K562 (cell line): ENCODE data around the gene DYNLT2. TPM values are rescaled to one million over a fixed set of nuclear protein-coding genes. Genes with fewer than 3 reads are reported as not detected.

Experiments used
- CAMTA2 ChIP-seq: fragments of 250-450 bp; sonication (Bioruptor Pico); conservative IDR thresholded peaks from 2 replicates; pipeline ENCODE4 v1.5.1; 2022
- CXXC5 ChIP-seq: fragments of 250-450 bp; sonication (Bioruptor Pico); IDR thresholded peaks from 2 replicates; pipeline ENCODE4 v1.8.0; 2022; ENCODE audit warnings: inconsistent platforms, mild to moderate bottlenecking, moderate library complexity
- FOXA3 ChIP-seq, 2 experiments: fragments of 450-650 bp in 1 of 2; sonication (generic) in 1 of 2; formaldehyde crosslinking; IDR thresholded peaks in 1 of 2; conservative IDR thresholded peaks in 1 of 2; 2 replicates each; pipeline versions ENCODE4 v1.4.0 to v1.8.0; 2020 to 2022; ENCODE audit warnings: mild to moderate bottlenecking in 2 of 2, missing genetic modification reagents in 1 of 2
- HNRNPLL ChIP-seq: fragments of 200-400 bp; formaldehyde crosslinking; IDR thresholded peaks from 2 replicates; pipeline ENCODE4 v1.6.1; 2017; ENCODE audit warnings: low read length, low read depth, mild to moderate bottlenecking; ENCODE audit not compliant: poor library complexity, severe bottlenecking
- NCOA4 ChIP-seq: fragments of 450-650 bp; IDR thresholded peaks from 2 replicates; pipeline ENCODE4 v1.6.1; 2018; ENCODE audit warnings: mild to moderate bottlenecking; ENCODE audit not compliant: partially characterized antibody
- PHF20 ChIP-seq: fragments of 450-650 bp; IDR thresholded peaks from 2 replicates; pipeline ENCODE4 v1.6.1; 2018; ENCODE audit not compliant: partially characterized antibody
- PHF21A ChIP-seq: fragments of 450-650 bp; IDR thresholded peaks from 2 replicates; pipeline ENCODE4 v1.6.1; 2017; ENCODE audit warnings: low read depth, borderline replicate concordance
- TCFL5 ChIP-seq: fragments of 250-450 bp; sonication (Bioruptor Pico); conservative IDR thresholded peaks from 2 replicates; pipeline ENCODE4 v1.6.1; 2021; ENCODE audit warnings: mild to moderate bottlenecking, moderate library complexity, matching md5 sums
- TEAD4 ChIP-seq, 2 experiments: sonication (generic) in 1 of 2; formaldehyde crosslinking in 1 of 2; IDR thresholded peaks; 2 replicates each; pipeline versions ENCODE4 v1.6.1 to v1.8.0; 2012 to 2022; ENCODE audit warnings: borderline replicate concordance in 1 of 2, inconsistent platforms in 1 of 2, low read length in 1 of 2, mild to moderate bottlenecking in 1 of 2, missing genetic modification reagents in 1 of 2
- ZFP1 ChIP-seq: fragments of 450-650 bp; formaldehyde crosslinking; IDR thresholded peaks from 2 replicates; pipeline ENCODE4 v1.4.0; 2020; ENCODE audit warnings: mild to moderate bottlenecking, mixed read lengths
- ZNF121 ChIP-seq: sonication (generic); formaldehyde crosslinking; conservative IDR thresholded peaks from 2 replicates; pipeline ENCODE4 v1.8.0; 2022; ENCODE audit warnings: missing genetic modification reagents
- ZNF282 ChIP-seq: sonication (generic); formaldehyde crosslinking; IDR thresholded peaks from 2 replicates; pipeline ENCODE4 v1.8.1; 2023; ENCODE audit warnings: missing genetic modification reagents
- ZNF695 ChIP-seq: fragments of 450-650 bp; formaldehyde crosslinking; IDR thresholded peaks from 2 replicates; pipeline ENCODE4 v1.4.0; 2020; ENCODE audit warnings: mild to moderate bottlenecking, moderate library complexity
- ZNF717 ChIP-seq: fragments of 250-450 bp; sonication (Bioruptor Pico); IDR thresholded peaks from 2 replicates; pipeline ENCODE4 v1.5.0; 2021
- polyA plus RNA-seq, 8 experiments: library from polyadenylated mRNA; depleted of rRNA in 4 of 8; stranded (reverse) in 5 of 8; unstranded in 3 of 8; fragments of >200 nt; fragmentation: Nextera tagmentation in 2 of 8; fragmentation: Illumina TruSeq in 1 of 8; extraction: Ambion mirVana in 2 of 8; extraction: Trizol in 1 of 8; gene quantifications; 2 replicates each; pipeline versions ENCODE4 v1.2.1 to v1.2.3, GENCODE V29; 2011 to 2014; ENCODE audit warnings: inconsistent platforms in 1 of 8, missing spikeins in 1 of 8
- total RNA-seq, 7 experiments: library from RNA; depleted of rRNA in 6 of 7; stranded (reverse); fragments of >200 nt in 6 of 7; fragmentation: Illumina TruSeq in 2 of 7; extraction: Trizol in 2 of 7; gene quantifications; 2 replicates each; pipeline versions ENCODE4 v1.2.1 to v1.2.3, GENCODE V29; 2011 to 2021; ENCODE audit warnings: low replicate concordance in 1 of 7
- TF ChIP-seq, protein P1 (sequence below): fragments of 450-650 bp; IDR thresholded peaks from 2 replicates; pipeline ENCODE4 v1.6.1; 2016; ENCODE audit warnings: low read depth
- TF ChIP-seq, protein P2 (sequence below): fragments of 450-650 bp; formaldehyde crosslinking; IDR thresholded peaks from 2 replicates; pipeline ENCODE4 v1.4.0; 2020; ENCODE audit warnings: mild to moderate bottlenecking, mixed read lengths
- TF ChIP-seq, protein P3 (sequence below): fragments of 450-650 bp; formaldehyde crosslinking; IDR thresholded peaks from 2 replicates; pipeline ENCODE4 v1.4.0; 2022; ENCODE audit warnings: missing genetic modification characterization

The DYNLT2 gene
- total and polyA plus RNA-seq, 9 of the 15 experiments (the other 6 are each of a cell fraction or from before 2014, with no cell fraction given): 2.0 to 12.8 (median 6.3) TPM

DNA sequence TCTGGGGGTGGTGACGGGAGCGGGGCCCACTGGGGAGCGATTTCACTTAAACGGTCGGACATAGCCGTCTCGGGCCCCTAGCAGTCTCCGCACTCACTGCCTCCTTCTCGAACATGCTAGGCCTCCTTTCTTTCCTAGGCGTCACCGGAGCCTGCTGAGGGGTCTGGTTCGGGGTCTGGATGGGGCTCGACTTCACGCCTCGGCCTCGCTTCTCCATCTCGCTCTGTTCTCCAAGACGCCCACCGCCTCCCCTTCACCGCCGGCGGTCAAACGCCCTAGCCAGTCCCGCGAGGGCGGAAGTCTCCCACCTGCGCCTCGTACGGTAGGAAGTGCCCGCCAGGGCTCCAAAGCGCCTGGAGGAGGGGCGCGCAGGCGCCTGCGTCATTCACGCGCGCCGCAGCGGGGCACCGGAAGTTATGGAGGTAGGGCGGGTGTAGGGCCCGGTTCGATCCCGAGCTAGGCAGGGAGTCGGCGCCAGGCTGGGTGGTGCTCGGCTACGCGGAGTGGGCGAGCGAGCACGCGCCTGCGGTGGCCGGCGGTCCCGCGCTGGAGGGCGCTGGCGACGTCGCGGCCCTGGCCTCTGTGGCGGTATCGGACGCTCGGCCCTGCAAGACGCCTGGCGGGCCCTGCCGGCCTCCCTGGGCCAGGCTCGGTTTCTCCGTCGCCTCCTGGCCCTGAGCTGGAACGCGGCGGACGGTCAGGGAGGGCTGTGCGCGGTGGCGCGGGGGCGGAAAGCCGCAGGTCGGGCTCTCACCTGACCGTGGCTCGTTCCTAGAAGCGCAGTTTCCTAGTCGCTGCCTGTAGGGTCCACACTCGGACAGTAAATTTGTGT, at the start of gene DYNLT2, which contains the start of gene ERMARD (continued):
- TF ChIP-seq ZNF282: peak; percentile 73; the same call in 1 of the 2 replicates
- TF ChIP-seq, protein P1, sequence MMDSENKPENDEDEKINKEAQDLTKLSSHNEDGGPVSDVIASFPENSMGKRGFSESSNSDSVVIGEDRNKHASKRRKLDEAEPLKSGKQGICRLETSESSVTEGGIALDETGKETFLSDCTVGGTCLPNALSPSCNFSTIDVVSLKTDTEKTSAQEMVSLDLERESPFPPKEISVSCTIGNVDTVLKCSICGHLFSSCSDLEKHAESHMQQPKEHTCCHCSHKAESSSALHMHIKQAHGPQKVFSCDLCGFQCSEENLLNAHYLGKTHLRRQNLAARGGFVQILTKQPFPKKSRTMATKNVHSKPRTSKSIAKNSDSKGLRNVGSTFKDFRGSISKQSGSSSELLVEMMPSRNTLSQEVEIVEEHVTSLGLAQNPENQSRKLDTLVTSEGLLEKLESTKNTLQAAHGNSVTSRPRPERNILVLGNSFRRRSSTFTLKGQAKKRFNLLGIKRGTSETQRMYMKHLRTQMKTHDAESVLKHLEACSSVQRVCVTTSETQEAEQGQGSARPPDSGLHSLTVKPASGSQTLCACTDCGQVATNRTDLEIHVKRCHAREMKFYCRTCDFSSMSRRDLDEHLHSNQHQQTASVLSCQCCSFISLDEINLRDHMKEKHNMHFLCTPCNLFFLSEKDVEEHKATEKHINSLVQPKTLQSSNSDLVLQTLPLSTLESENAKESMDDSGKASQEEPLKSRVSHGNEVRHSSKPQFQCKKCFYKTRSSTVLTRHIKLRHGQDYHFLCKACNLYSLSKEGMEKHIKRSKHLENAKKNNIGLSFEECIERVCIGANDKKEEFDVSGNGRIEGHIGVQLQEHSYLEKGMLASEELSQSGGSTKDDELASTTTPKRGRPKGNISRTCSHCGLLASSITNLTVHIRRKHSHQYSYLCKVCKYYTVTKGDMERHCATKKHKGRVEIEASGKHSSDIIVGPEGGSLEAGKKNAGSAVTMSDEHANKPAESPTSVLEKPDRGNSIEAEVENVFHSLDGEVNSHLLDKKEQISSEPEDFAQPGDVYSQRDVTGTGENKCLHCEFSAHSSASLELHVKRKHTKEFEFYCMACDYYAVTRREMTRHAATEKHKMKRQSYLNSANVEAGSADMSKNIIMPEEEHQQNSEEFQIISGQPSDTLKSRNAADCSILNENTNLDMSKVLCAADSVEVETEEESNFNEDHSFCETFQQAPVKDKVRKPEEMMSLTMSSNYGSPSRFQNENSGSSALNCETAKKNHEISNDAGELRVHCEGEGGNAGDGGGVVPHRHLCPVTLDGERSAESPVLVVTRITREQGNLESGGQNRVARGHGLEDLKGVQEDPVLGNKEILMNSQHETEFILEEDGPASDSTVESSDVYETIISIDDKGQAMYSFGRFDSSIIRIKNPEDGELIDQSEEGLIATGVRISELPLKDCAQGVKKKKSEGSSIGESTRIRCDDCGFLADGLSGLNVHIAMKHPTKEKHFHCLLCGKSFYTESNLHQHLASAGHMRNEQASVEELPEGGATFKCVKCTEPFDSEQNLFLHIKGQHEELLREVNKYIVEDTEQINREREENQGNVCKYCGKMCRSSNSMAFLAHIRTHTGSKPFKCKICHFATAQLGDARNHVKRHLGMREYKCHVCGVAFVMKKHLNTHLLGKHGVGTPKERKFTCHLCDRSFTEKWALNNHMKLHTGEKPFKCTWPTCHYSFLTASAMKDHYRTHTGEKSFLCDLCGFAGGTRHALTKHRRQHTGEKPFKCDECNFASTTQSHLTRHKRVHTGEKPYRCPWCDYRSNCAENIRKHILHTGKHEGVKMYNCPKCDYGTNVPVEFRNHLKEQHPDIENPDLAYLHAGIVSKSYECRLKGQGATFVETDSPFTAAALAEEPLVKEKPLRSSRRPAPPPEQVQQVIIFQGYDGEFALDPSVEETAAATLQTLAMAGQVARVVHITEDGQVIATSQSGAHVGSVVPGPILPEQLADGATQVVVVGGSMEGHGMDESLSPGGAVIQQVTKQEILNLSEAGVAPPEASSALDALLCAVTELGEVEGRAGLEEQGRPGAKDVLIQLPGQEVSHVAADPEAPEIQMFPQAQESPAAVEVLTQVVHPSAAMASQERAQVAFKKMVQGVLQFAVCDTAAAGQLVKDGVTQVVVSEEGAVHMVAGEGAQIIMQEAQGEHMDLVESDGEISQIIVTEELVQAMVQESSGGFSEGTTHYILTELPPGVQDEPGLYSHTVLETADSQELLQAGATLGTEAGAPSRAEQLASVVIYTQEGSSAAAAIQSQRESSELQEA: no peak
- no peak for TF ChIP-seq ZNF695 (CRISPR knock-in tag)
- no peak for TF ChIP-seq CAMTA2 (CRISPR knock-in tag)
- peak; percentile 92 for TF ChIP-seq HNRNPLL
- TF ChIP-seq PHF20: peak; percentile 98
- no peak for TF ChIP-seq ZNF121 (CRISPR knock-in tag)
- peak; percentile 90 for TF ChIP-seq CXXC5 (CRISPR knock-in tag)
- no peak for TF ChIP-seq ZFP1
- no peak for TF ChIP-seq ZNF717 (CRISPR knock-in tag)
- TF ChIP-seq, protein P2, sequence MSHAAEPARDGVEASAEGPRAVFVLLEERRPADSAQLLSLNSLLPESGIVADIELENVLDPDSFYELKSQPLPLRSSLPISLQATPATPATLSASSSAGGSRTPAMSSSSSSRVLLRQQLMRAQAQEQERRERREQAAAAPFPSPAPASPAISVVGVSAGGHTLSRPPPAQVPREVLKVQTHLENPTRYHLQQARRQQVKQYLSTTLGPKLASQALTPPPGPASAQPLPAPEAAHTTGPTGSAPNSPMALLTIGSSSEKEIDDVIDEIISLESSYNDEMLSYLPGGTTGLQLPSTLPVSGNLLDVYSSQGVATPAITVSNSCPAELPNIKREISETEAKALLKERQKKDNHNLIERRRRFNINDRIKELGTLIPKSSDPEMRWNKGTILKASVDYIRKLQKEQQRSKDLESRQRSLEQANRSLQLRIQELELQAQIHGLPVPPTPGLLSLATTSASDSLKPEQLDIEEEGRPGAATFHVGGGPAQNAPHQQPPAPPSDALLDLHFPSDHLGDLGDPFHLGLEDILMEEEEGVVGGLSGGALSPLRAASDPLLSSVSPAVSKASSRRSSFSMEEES: no peak
- no peak for TF ChIP-seq NCOA4
- no peak; the same call in 1 of the 2 replicates for TF ChIP-seq TEAD4 (IDR thresholded peaks at IDR 0.05; ENCODE audit: low read length)
- TF ChIP-seq TEAD4 (CRISPR knock-in tag; IDR thresholded peaks at IDR 0.05; ENCODE audit: borderline replicate concordance): peak; percentile 77; the same call in 1 of the 2 replicates
- TF ChIP-seq, protein P3, sequence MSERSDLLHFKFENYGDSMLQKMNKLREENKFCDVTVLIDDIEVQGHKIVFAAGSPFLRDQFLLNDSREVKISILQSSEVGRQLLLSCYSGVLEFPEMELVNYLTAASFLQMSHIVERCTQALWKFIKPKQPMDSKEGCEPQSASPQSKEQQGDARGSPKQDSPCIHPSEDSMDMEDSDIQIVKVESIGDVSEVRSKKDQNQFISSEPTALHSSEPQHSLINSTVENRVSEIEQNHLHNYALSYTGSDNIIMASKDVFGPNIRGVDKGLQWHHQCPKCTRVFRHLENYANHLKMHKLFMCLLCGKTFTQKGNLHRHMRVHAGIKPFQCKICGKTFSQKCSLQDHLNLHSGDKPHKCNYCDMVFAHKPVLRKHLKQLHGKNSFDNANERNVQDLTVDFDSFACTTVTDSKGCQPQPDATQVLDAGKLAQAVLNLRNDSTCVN: no peak
- no peak for TF ChIP-seq TCFL5
- TF ChIP-seq PHF21A: peak; percentile 60; the same call in 1 of the 2 replicates
- TF ChIP-seq FOXA3 (CRISPR knock-in tag; conservative IDR thresholded peaks at IDR 0.05 in 1 of 2, IDR thresholded peaks at IDR 0.05 in 1 of 2): no peak
